GM12801 (cell line): ENCODE results near the gene REPIN1.

ENCODE experiments used
- TF ChIP-seq, protein P1 (sequence below): IDR thresholded peaks from one replicate; pipeline ENCODE4 v1.5.1; 2011; ENCODE audit warnings: control low read depth; ENCODE audit not compliant: insufficient read length; ENCODE audit errors: extremely low read depth

The REPIN1 gene

DNA sequence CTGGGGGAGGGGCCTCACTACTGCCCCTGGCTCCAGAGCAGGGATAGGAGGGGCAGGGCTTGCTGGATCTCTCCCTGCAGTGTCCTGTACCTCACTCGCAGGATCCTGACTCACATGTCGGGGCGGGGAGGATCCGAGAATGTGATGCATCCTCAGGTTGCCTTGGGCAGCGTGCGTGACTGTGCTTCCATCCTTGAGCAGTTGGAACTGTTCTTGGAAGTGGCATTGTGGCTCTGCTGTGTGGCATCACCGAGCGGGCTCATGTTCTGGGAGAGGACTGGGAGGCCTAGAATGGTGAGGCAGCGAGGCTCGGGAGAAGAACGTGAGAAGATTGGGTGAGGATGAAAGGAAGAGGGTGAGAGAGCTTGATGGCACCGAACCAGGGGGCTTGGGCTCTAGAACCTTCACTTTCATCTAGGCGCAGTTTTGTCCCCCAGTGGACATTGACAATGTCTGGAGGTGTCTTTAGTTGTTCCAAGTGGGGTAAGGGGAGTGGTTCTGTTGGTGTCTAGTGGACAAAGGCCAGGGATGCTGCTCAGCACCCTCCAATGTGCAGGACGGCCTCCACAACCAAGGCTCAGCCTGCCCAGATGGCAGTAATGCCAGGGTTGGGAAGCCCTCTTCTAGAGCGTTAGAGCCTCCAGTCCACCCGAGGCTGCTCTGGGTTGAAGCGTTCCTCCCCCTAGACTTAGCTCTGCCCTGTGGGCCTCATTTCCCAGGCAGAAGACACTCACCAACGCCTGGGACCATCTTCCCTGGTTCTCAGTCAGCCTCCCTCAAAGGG lies 35.6 kb upstream of the REPIN1 start:
- TF ChIP-seq, protein P1, sequence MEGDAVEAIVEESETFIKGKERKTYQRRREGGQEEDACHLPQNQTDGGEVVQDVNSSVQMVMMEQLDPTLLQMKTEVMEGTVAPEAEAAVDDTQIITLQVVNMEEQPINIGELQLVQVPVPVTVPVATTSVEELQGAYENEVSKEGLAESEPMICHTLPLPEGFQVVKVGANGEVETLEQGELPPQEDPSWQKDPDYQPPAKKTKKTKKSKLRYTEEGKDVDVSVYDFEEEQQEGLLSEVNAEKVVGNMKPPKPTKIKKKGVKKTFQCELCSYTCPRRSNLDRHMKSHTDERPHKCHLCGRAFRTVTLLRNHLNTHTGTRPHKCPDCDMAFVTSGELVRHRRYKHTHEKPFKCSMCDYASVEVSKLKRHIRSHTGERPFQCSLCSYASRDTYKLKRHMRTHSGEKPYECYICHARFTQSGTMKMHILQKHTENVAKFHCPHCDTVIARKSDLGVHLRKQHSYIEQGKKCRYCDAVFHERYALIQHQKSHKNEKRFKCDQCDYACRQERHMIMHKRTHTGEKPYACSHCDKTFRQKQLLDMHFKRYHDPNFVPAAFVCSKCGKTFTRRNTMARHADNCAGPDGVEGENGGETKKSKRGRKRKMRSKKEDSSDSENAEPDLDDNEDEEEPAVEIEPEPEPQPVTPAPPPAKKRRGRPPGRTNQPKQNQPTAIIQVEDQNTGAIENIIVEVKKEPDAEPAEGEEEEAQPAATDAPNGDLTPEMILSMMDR: no peak

DNA sequence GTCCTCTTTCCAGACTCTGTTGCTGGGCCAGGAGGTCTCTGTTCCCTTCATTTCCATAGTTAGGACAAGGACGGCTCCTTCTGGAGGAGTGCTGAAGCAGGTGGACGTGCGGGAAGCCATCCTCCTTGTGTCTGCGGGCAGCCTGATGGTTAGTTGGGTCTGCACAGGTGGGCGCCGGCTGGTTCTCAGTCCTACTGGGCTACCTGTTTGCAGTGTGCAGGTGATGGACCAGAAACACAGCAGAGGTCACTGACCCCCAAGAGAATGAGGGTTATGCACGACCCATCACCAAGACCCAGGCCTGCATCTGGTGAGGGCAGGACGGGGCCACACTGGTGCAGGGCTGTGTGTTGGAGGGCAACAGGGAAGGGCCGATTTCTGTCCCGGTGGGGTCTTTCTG lies 35.0 kb upstream of the REPIN1 start:
- TF ChIP-seq, protein P1: no peak

DNA sequence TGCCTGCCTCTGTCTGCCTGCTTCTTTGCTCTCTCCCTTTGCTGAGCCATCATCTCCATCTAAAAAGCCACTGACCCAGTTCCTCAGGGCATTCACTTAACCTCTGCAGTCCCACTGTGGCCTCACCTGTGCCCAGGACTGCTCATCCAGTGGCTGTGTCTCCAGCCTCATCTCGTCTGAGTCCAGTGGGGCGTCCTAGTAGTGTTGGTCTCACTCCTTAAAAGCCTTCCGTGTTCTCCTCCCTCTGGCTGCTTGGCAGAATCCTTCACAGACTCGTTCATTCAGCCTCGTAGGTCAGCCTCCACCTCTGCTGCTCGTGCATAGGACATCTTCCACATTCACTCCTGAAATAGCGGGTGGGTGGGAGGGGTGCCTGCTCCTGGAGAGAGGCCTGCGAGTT lies 34.5 kb upstream of the REPIN1 start:
- TF ChIP-seq, protein P1: no peak

DNA sequence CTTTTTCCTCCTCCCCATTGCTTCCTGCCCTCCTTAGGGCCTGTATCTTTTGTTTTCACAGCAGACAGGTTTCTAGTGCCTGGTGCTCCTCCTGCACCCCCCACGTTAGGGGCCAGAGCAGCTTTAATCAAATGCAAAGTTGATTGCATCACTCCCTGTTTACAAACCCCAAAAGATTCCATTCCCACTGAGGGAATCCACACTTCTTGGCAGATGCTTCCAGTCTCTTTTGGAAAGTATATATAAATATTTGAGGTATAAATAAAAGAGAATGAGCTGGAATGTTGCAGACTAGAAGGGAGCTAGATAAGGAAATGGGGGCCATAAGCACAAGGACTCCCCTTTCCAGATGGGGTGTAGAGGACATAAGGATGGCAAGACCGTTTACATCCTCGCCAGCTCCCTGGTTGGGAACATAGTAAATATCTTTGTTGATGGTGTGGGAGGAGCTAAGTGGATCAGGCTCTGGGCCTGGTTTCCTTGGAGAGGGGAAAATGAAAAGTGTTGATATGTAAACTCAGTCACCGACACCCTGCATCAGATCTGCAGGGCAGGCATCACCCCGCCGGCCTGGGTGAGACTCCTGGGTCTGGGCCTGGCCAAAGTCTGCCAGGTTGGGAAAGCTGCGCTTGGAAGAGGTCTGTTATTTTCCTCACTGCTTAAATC lies 33.4 kb upstream of the REPIN1 start:
- TF ChIP-seq, protein P1: no peak

DNA sequence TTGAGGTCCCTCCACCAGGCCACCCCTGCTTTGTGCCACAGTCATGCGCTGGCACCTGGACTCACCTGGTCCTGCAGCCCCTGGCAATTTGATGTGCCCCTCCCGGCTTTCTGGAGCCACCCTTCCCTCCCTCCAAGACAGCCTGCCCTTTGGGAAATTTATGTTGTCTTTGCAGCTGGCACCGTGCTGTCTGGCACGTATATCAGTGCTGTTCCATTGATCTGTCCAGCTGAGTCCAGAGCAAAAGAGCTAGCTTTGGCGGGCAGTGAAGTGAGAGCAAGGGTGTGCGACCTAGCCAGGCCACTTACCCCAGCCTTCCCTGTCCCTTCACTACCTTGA lies 32.9 kb upstream of the REPIN1 start:
- TF ChIP-seq, protein P1: no peak

DNA sequence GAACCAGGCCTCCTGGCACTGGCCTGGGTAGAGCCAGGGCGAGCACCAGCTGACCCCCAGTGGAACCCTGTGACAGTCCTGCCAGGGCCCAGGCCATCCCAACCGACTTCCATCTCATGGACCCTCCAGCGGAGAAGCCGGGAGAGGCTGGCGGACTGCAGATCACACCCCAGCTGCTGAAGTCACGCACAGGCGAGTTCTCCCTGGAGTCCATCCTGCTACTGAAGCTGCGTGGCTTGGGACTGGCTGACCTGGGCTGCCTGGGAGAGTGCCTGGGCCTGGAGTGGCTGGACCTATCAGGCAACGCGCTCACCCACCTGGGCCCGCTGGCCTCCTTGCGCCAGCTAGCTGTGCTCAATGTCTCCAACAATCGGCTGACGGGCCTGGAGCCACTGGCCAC lies 31.9 kb upstream of the REPIN1 start:
- TF ChIP-seq, protein P1: no peak

DNA sequence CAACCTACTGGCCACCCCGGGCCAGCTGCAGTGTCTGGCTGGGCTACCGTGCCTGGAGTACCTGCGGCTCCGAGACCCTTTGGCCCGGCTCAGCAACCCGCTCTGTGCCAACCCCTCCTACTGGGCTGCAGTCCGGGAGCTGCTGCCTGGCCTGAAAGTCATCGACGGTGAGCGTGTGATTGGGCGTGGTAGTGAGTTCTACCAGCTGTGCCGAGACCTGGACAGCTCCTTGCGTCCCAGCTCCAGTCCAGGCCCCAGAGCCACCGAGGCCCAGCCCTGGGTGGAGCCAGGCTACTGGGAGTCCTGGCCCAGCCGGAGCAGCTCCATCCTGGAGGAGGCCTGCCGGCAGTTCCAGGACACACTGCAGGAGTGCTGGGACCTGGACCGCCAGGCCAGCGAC lies 31.4 kb upstream of the REPIN1 start:
- TF ChIP-seq, protein P1: no peak
